NCI-H146 treated with DMSO at 0.1 percent for 48 hours (cell line): ENCODE data around the gene PRR36.
A peak's percentile ranks its signal among the peaks of the same experiment; 100 is the strongest.

Source experiments
- DNase-seq: peaks from one replicate; lab custom pipeline; 2025; ENCODE audit not compliant: unreplicated experiment; lab: John Stamatoyannopoulos, UW

PRR36 gene

DNA sequence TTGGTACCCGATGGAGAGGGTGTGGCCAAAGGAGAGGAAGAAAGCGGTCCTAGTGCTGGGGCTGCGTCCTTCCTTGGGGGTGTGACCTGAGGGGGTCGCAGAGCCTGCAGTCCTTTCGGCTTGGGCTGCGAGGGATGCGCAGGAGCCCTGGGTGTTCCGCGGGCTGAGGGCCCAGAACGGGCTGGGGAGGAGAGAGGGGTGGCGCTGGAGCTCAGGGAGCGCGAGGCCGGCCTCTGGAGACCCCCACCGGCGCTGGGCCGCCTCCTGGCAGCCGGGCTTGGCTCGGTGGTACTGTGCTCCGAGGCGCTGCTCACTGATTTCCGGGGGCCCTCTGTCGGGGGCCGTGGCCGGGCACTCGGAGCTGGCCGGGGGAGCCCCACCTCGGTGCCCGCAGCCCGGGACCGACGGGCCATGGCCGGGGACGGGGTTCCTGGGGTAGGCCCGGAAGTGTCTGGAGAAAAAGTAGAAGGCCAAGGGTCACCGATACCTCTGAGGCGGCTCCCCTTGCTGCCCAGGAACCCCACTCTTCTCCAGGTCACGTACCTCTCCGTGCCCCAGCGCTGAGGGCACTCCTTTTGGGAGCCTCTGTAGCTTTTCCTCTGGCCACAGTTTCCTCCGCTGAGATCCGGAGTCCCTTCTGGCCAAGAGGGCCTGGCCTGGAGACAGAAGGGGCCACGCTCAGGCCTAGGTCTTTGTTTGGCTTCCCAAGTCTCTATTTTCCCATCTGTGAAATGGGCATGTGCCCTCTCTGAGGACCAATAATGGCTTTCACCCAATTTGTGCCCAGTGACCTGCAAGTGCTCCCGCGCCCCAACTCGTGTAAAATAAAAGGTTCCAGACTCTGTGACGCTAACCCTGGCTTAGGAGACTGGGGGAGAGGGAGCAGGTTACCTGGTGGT lies 1.6 kb downstream of the PRR36 start:
- DNase-seq: no peak

DNA sequence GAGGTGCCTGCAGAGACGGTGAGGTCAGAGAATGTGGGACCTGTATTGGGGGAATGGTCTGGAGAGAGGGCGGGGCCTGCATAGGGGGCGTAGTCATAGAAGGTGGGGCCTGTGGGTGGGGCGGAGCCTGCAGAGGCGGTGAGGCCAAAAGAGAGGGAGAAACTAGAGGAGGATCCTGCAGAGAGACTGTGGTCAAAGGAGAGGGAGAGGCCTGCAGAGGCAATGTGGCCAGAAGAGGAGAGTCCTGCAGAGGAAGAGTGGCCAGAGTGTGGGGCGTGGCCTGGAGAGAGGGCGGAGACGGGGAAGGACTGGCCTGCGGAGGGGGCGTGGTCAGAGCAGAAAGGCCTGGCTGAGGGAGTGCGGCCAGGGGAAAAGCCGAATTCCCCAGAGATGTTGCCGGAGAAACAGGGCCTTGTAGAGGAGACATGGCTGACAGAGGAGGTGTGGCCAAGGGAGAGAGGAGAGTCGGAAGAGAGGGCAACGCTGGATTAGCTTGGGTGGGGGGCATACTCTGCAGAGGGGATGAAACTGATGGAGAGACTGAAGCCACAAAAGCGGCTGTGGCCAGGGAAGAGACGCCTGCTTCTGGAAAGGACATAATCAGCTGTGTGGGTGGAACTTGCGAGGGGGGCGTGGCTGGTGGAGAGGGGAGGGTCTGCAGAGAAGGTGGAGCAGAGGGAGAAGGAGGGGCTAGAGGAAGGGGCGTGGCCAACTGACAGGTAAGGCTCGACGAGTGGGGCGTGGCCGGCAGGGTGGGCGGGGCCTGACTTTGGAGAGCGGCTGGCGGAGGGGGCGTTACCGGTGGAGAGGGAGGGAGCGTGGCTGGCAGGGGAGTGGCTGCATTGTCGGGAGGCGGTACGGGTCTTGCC lies 2.5 kb downstream of the PRR36 start:
- DNase-seq: no peak

DNA sequence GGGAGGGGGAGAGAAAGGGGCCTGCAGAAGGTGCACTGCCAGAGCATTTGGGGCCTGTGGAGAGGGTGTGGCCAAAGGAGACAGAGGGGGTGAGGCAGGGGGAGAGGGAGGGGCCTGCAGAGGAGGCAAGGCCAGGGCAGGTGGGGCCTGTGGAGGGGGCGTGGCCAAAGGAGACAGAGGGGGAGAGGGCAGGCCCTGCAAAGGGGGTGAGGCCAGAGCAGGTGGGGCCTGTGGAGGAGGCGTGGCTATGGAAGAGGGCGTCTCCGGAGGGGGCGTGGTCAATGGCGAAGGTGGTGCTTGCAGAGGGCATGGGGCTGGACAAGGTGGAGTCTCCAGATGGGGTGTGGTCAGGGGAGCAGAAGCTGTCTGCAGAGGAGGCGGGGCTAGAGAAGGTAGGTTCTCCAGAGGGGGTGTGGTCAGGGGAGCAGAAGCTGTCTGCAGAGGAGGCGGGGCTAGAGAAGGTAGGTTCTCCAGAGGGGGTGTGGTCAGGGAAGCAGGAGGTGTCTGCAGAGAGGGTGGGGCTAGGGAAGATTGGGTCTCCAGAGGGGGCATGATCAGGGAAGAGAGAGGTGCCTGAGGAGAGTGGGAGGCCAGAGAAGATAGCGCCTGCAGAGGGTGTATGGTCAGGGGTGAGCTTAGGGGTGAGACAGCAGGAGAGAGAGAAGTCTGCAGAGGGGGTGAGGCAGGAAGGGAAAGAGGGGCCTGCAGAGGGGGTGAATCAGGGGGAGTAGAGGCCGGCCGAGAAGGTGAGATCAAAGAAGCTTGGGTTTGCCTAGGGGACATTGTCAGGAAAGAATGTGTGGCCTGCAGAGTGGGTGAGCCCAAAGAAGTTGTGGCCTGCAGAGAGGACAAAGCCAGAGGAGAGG lies 3.4 kb downstream of the PRR36 start:
- no peak for DNase-seq

DNA sequence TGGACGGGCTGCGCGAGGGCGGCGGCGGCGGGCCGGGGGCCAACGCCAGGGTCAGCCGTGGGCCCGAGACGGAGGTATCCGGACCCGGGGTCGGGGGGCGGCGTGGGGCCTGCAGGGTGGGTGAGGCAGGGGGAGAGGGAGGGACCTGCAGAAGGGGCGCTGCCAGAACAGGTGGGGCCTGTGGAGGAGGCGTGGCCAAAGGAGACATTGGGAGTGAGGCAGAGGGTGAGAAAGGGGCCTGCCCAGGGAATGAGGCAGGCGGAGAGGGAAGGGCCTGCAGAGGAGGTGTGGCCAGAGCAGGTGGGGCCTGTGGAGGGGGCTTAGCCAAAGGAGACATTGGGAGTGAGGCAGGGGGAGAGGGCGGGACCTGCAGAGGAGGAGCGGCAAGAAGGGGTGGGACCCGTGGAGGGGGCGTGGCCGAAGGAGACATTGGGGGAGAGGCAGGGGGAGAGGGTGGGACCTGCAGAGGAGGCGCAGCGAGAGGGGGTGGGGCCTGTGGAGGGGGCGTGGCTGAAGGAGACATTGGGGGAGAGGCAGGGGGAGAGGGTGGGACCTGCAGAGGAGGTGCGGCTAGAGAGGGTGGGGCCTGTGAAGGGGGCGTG lies 4.2 kb downstream of the PRR36 start:
- no peak for DNase-seq

DNA sequence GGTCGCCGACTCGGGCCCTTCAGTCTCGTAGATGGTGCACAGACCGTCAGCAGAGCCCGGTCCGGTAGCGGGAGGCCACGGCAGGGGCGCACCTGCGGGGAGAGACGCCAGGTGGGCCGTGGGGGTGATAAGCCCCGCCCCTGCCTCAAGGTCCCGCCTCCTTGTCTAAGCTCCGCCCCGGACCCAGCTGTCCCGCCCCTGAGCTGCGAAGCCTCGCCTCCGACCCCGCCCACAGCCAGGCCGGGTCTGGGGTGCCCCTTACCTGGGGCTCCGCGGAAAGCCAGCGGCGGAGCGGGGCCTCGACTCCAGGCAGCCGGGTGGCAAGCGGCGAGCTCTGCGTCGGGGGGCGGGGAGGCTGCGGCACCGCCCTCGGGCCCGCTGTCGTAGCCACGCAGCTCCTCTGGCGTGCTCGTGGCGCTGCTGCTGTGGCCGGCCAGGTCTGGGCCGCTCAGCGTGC lies 4.7 kb downstream of the PRR36 start:
- DNase-seq: no peak

DNA sequence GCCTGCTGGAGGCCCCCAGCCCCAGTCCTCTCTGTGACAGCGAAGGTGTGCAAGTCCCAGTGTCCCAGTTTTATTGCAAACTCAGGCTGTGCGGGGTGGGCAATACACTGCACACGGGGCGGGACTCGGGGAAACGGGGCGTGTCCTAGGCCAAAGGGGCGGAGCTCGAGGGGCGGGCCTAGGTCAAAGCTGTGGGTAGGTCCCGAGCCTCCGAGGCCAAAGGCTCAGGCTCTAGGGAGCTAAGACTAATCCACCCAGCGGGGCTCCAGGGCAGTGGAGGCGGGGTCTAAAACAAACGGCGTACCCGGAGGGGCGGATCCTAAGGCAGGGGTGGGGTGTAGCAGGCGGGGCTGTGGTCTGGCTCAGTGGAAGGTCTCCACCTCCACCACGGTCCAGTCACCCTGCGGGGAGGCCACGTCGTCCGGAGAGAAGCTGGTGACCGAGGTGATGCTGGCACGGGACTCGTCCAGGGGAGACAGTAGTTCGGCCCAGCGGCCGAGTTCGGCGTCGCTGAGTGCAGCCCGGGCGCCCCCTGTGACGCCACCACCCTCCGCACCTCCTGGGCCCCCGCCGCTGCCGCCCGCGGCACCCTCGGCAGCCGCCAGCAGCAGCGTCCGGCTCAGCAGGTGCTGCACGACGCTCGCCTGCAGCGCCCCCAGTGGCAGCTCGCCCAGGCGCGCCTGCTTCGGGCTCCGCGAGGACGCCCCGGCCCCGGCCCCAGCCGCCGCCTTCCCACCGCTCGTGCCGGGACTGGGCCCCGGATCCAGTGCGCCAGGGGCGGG lies 5.3 kb downstream of the PRR36 start:
- no peak for DNase-seq

DNA sequence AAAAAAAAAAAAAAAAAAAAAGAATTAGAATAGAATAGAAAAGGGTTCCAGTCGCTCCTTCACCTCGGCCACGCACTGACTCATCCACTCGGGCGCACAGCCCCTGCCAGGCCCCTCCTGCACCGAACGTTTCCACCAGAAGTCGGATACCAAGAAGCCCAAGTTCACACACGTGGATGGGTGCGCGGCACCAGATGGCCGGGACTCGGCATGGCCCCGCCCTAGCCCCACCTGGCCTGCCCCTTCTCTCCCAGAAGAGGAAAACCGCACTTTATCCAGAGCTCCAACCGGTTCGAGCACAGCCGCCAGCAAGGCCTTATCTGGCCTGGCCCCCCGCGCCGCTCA lies 5.9 kb downstream of the PRR36 start:
- no peak for DNase-seq

DNA sequence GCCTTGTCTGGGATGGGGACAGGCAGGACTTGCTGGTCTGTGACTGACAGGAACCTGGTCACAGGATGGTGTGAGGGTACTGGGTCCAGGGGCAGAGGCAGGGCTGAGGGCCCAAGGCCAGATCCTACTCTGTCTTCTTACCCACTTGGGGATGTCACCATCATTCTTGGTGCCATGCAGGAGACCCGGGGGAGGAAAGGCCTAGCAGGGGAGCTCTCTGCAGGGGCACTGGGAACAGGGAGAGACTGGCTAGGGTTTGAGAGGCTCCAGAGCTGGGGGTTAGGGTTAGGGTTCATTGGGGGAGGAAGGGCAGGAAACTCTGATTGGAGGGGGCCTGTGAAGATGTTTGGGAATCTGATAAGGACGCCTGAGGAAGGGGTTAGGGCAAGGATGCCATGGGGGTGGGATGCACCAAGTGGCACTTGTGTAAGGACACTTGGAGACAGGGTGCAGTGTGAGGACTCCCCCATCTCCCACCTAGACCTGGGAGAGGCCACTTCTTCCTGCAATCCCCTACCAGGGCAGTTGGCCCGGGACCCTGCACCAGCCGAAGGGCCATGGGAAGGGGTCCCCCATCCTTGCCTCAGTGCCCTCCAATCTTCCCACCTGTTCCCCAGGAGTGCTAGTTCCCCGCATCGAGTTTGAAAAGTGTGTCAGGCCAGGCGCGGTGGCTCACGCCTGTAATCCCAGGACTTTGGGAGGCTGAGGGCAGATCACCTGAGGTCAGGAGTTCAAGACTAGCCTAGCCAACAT lies 6.9 kb downstream of the PRR36 start:
- DNase-seq: no peak

DNA sequence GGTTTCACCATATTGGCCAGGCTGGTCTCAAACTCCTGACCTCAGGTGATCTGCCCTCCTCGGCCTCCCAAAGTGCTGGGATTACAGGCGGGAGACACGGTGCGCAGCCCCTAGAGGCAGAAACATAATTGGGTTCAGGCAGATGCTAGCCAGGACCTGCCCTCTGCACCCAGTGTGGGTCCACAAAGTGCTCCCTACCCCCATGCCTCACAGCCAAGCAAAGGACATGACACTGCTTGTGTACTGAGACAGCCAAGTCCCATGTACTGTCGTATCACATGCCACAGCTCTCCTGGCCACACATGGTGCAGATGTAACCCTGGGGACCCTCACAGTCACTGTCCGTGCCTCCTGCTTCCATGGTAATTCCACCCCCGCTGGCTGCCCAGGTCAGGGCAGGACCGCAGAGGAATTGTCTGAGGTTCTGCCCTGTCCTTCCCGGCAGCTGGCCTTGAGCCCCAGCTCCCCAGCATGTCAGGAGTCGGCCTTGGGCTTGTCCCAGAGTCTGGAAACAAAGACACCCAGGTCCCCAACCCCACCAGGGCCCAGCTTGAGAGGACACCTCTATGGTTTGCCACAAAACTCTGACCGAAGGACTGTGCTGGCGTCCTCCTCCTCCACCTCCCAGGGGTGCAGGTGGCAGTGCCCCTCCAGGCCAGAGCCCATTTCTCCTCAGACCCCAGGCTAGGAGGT lies 7.6 kb downstream of the PRR36 start:
- DNase-seq: no peak

DNA sequence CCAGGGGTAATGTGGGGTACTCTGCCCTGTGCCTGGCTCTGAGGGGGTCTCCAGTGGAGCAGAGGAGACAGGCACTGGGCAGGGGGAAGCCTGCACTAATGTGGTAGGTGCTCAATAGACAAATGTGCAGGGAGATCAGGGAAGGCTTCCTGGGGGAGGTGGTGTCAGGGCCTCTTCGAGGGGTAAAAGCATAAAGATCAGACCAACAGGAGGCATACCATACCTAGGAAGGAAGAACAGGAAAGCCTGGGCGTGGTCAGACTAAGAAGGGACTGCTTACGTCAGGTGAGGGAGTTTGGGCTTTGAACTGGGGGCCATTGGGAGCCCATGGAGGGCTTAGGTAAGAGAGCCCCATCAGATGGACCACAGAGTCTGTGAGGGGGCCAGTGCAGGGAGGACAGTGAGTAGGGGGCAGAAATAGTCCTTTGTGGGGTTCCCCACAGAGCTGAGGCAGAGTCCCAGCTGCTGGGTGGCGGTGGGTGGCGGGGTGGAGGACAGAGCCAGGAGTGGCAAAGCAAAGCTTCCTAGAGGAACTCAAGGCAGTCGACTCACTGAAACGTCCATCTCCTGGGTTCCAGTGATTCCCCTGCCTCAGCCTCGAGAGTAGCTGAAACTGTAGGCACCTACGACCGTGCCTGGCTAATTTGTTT lies 8.8 kb downstream of the PRR36 start:
- DNase-seq: no peak

DNA sequence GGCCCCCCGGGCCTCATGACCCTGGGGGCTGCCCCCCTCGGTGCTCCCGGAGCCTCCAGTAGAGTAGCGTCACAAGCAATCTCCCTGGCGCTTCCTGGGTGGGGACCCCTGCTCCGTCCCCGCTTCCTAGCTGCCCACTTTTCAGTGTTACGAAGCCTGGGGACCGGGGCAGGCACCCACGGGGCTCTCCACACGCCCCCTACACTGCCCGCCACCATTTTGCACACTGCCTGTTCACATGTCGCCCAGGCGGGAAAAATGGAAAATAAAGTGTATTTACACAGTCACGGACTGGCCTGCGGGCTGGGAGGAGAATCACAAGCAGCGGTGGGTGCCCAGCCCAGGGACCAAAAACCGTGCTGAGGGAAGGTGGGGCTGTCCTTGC lies 9.5 kb downstream of the PRR36 start:
- no peak for DNase-seq

DNA sequence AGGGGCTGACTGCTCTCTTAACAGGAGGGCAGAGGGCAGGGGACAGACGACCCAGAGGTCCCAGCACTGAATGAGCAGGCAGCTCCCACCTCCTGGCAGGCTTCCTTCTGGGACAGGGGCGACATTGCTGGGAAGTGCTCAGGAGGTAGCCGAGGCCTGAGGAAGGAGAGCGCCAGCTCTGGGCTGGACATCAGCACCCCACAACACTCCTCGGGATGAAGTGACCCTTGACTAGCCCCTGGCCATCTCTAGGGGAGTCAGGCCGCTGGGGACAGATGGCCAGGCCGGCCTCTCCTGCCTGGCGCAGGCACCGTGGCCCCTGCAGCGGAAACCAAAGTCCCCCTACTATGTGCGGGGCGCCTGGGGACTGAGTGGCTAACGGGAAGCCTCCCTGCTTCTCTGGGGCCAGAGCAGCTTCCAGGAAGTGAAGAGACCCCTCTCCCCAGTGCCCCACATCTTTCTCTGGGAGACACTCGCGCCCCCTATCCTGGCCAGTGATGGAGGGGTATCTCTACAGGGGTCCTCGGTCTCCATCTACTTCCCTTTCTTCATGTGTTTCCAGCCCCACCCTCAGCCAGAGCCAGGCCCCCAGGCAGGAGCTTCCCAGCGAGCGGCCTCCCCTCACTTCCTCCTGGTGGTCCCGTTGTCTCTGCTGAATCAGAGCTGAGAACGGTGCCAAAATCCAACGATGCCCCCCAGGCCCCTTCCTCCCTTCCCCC lies 10.1 kb downstream of the PRR36 start:
- DNase-seq: no peak

DNA sequence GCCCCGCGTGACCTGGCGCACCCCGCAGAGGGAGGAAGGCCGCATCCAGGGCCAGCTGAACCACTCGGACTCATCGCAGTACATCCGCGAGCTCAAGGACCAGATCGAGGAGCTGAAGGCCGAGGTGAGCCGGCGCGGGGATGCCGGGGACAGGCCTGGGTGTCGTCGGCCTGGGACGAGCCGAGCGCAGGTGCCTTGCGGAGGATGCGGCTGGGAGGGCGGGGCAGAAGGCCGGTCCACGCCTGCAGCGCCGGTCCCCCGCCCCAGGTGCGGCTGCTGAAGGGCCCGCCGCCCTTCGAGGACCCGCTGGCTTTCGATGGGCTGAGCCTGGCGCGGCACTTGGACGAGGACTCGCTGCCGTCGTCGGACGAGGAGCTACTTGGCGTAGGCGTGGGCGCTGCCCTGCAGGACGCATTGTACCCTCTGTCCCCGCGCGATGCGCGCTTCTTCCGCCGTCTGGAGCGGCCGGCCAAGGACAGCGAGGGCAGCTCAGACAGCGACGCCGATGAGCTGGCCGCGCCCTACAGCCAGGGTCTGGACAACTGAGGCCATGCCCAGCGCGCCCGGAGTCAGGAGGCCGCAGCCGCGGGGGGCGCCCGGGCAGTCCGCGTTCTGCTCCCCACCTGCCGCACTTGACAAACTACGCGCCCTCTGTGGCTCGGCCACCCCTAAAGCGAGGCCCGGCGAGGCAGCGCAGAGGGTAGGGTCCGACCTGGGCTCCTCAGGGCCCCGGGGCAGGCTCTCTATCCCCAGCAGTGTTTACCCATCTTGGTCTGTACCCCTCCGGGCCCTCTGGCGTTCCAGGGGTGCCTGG lies 10.8 kb downstream of the PRR36 start:
- no peak for DNase-seq

DNA sequence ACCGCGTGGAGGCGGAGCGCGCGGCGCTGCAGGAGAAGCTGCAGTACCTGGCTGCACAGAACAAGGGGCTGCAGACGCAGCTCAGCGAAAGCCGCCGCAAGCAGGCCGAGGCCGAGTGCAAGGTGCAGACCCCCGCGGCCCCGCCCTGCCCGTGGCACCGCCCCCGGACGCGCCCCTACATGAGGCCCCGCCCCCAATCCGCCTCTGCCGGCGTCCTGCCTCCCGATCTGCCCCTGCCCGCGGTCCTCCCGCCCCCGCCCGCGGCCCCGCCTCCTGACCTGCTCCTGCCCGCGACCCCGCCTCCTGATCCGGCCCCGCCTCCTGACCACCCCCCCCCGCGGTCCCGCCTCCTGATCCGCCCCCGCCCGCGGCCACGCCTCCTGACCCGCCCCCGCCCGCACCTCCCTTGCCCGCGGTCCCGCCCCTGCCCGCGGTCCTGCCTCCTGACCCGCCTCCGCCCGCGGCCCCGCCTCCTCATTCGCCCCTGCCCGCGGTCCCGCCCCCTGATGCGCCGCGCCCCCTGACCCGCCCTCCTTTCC lies 11.7 kb downstream of the PRR36 start:
- peak; percentile 8 for DNase-seq

DNA sequence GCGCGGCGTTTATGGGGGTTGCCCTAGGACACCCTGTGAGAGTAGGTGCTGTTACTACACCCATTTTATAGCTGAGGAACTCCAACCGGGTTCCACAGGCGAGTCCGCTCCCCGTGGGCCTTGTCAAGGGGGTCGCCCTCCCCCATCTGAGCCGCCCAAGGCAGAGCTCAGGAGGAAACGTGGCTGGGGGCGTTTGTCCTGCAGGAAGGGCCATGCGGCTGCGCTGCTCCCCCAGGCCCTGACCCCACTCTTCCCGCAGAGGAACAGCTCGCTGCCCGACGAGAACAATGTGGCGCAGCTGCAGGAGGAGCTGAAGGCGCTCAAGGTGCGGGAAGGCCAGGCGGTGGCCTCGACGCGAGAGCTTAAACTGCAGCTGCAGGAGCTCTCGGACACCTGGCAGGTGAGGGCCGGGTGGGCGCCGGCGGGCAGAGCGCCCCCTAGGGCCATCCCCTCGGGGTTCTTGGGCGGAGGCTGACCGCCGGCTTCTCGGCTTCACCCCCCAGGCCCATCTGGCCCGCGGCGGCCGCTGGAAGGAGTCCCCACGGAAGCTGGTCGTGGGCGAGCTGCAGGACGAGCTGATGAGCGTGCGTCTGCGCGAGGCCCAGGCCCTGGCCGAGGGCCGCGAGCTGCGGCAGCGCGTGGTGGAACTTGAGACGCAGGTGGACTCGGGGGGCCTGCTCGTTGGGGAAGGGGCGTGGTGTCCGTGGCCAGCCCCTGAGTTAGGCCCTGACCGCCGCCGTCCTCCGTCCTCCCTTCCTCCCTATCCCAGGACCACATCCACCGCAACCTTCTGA lies 12.4 kb downstream of the PRR36 start:
- DNase-seq: no peak
